GM18519 (cell line): ENCODE results near the gene SDK1.

Experiments
- ATAC-seq: cut with Tn5 transposase; IDR thresholded peaks from one replicate; pipeline ENCODE4 v1.9.1; 2021; ENCODE audit warnings: mild to moderate bottlenecking, moderate library complexity; ENCODE audit not compliant: unreplicated experiment, low FRiP score

Gene SDK1

DNA sequence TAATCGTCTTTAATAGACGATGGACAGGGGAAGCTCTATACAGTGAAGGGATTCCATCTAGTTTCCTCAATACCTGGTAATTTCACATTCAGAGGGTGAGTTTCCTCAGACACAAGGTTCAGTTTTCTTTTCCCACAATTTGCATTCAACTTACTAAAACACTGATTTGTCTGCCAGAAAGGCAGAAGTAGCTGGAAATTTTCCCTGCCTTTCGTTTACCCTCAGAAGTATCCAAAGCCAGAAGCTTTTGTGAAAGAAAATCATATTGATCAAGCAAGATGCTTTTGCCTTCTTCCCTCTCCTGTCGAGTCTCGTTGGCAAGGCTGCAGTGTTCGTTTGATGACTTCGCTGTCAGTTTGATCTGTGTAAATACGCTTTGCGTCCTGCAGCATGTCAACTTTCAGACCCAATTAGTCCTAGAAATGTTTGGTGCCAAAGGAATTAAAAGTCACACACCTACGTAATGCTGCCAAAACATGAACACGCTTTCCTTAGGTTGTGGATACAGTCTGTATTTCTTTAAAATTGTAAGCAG, 749.1 kb downstream of the SDK1 start:
- ATAC-seq: no peak

DNA sequence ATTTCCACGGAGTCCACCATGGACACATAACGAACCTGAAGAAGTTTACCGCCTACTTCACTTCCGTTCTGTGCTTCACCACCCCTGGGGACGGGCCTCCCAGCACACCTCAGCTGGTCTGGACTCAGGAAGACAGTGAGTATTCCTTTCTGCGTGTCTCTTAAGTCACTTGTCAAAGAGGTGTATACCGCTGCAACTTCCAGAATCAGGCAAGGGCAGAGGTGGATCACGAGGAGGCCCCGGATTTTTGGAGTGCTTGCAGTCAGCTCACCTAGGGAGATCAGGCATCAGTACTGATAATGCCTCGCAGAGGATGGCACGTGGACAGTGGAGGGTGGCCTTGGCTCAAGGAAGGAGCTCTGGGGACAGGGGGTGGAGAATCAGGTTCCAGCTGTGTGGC, 750.6 kb downstream of the SDK1 start:
- ATAC-seq: no peak

DNA sequence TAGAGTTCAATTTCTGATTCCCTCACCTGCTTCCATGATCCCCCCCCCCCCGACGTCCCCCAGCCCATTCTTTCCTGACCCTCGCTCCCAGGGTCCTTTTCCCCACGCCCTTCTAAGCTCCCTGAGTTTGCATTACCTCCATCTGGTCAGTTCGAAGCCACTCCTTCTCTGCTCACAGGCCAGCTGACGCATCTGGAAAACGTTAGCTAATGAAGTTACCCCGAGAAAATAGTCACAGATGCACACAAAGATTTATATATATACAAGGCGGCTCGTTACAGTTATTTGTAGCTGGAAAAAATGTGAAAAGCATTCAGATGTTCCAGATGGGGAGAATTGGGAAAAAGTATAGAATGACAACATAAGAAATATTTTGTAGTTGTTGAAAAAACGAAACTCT, 751.1 kb downstream of the SDK1 start:
- no peak for ATAC-seq

DNA sequence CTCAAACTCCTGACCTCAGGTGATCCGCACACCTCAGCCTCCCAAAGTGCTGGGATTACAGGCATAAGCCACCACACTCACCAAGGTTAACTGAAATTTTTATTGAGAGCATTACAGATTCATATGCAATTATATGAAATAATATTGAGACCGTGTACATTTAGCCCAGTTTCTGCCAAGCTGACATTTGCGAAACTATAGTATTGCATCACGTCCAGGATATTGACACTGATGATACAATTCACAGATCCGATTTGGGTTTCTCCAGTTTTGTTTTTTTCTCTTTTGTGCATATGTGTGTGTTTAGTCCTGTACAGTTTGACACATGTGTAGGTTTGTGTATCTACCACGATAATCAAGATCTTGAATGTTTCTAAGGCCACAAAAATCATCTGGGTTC, 753.1 kb downstream of the SDK1 start:
- ATAC-seq: no peak

- no peak for ATAC-seq
Measured at GRCh38 chr7:4056552-4057288, 755.7 kb downstream of the SDK1 start.

DNA sequence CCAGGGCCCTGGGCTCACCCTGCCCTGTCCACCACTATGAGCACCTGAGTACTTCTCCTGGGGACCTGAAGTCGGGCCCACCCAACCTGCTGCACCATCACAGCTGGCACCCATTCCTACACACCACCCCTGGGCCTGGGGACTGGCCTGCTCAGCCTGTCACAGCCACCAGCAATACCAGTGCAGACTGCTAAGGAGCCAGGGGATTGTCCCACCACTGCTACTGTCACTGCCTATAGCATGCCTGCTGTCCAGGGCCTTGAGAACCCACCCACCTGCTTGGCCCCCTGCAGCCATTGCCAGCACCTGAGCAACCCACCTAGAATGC, 756.2 kb downstream of the SDK1 start:
- ATAC-seq: no peak

GRCh38 chr7:4058158-4058557, 757.1 kb downstream of the SDK1 start:
- no peak for ATAC-seq

DNA sequence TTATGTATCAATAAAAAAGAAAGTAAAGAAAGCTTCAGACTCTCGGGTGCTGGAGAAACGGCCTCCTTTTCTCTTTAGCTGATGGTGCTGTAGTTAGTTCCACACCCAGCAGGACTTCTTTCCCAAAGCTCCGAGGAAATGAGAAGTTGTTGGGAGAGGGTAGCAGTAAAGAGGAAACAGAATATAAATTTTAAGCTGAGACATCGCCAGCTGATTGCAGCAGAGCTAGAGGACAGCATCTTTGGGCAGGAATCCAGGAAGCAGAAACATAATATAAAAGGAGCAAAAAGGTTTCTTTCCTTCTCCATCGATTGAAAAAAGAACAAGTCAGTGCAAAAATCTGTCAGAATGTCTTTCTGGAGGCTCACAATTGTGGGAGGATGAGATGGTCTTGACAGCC, 764.1 kb downstream of the SDK1 start:
- ATAC-seq: no peak

DNA sequence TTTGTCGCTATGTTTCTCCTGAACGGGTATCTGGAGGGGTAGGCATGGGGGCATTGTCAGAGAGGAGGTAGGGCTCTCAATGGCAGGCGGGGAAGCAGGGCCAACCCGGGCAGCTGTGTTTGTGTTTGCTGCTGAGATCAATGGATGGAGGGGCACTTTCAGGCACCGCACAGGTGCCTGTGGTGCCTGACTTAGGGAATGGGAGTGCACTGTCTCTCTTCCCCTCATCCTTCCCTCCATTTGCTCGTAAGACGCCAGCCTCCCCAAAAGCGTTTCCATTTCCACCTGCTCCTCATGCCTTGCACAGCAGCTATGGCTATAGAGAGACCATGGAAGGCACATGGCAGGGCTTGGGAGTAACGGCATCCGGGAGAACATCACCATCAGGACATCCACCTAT, 765.2 kb downstream of the SDK1 start:
- ATAC-seq: no peak

DNA sequence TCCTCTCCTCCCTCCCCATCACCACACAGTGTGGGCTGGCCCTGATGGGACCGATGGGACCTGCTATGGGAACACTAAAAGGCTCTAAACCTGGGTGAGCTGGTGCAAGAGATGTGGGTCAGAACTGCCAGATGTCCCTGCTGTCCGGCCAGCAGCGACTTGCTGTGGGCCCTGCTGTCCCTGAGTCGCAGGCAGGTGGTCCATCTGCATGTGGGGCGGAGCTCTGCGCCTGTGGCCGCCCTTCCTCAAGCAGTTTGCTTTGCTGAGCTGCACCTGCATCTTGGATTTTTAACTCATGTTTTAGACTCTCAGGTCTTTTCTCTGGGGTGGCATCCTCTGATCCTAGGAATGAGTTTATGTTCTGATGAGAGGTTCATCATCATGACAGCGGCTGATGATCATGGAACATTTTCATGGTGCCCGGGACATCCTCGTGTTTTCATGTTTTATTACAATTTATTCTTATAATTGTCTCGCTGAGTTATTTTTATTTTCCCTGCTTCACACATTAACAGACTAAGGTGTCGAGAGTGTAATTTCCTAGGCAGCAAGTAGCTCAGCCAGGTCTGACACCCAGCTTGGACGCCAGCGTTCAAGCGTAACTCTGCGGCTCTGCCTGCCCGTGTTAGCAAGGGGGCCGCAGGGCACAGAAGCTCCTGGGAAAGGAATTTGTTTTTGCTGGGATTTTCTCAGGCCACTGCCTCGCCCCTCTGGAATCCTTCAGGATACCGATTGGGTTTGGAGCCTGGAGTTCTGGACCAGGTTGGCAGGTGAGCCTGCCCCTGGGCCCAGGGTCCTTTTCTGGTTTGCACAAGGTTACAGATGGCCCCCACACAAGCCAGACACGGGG, 765.8 kb downstream of the SDK1 start:
- ATAC-seq: no peak

DNA sequence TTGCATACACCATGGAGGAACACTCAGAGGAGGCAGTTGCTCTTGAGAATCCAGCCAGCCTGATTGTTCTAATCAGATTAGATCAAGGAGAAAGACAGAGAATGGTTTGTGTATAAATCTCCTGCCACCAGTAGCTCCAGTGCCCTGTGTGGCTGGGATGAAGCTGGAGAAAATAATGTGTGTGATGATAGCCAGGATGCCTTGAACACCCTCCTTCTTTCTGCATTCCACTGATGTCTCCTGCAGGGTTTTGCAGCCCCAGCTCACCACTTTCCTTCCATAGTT, 766.4 kb downstream of the SDK1 start:
- ATAC-seq: no peak

- no peak for ATAC-seq
Measured at GRCh38 chr7:4067874-4068273, 766.8 kb downstream of the SDK1 start.

GRCh38 chr7:4068286-4068685, 767.2 kb downstream of the SDK1 start:
- no peak for ATAC-seq

- no peak for ATAC-seq
Measured at GRCh38 chr7:4069268-4070095, 768.4 kb downstream of the SDK1 start.

DNA sequence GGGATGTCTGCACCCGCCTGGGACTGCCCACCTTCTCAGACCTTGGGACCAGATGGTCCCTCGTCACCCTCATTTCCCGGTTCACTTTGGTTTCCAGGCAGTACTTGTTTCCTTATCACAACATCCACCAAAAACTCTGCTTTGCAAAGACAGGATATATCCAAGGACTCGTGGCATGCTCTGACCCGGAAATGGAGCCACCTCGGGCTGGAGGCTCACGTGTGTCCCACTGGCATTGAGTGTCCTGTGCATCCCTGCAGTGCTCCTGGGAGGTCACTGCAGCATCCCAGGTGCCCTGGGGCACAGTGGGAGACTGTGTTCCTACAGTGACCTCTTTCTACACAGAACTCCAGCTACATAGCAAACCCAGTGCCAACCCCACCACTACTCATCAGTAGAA, 769.2 kb downstream of the SDK1 start:
- ATAC-seq: no peak

DNA sequence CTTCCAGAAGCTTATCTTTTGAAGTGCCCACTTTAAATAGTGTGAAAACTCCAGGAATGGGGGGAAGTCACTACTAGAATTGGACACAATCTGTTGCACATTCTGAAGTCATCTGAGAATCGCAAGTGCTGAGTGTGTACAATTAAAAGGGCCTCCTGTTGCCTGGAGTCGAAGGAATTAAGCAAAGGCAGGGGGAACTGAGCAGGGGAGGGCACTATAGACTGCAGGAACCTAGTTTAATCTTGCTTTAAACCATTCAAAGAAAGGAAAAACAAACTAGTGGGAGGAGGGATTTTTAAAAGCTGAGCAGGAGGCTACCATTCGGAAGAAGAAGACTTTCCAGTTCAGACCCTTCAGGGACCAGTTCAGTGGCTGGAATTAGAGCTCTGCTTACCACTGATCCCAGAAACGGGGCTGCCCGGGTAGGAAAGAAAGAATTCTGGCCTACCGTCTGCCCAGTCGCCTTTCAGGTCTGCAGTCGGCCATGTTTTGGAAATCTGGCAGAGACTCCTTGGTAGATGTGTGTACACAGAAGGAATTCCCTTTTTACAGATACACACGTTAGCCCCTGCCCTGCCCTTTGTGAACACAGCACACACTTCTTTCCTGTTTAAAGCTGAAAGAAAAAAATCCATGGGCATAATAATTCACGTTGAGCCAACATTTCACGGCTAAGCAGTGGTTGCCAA, 770.5 kb downstream of the SDK1 start:
- ATAC-seq: no peak

GRCh38 chr7:4072161-4072925, 771.3 kb downstream of the SDK1 start:
- no peak for ATAC-seq

GRCh38 chr7:4073052-4073451, 772.0 kb downstream of the SDK1 start:
- ATAC-seq: no peak

- no peak for ATAC-seq
Measured at GRCh38 chr7:4073750-4074149, 772.7 kb downstream of the SDK1 start.

- ATAC-seq: no peak
Measured at GRCh38 chr7:4074407-4074806, 773.4 kb downstream of the SDK1 start.
